Measurements from ENCODE around the gene PLN.

PLN gene

DNA sequence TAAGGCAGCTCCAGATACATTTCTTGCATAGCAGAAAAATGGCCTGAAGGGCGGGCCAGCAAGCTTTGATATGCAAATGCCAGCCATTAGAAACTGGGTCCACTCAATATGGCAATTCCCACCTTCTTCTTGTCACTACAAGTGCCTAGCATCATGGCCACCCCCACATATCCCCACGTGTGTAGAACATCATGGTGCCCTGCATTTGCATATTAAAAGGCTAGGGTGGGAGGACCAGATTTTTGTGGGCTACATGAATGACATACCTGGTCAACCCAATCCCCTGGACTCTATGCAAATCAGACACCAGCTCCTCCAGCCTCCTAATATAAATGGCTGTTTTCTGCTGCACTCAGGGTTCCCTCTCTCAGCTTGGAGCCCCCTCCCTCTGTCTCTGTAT, 31.7 kb downstream of the PLN start:
- DNase-seq (ENCODE audit: low read depth in 2 of 2) = no peak

DNA sequence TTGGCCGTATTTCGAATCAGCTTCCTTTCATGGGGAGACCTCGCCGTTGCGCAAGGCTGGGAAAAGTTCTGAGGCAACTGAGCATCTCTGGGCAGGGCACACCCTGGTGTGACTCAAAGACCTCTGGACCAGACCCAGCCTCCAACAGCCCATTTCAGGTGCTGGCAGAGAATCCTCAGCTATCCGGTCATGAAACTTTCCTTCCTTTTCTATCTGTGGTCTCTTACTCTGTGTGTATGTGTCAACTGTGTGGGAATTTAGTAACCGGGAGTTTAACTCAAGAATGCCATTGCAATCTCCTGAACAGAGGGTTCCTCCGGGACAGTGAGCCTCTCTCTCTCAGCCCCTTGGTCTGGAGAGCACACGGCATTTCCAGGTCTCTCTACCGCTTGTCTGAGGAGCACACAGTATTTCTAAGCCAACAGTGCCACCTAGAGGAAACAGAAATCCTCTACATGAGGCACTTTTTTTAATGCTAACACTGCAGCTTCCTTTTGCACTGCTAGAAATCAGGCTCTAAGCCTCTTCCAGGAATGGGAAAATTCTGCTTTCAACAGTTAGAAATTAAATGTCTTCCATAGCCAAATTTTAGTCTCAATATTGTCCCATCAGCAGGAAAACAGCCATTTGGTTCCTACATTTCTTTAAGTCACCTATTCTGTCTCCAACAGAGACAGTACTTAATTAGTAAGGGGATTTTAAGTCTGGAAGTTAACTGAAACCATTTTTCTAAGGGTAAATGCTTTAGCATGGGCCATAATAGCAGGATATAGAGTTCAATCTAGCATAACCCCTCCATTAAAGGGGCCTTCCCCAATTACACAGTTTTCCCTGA, 32.7 kb downstream of the PLN start:
- DNase-seq (ENCODE audit: low read depth in 2 of 2) = no peak

DNA sequence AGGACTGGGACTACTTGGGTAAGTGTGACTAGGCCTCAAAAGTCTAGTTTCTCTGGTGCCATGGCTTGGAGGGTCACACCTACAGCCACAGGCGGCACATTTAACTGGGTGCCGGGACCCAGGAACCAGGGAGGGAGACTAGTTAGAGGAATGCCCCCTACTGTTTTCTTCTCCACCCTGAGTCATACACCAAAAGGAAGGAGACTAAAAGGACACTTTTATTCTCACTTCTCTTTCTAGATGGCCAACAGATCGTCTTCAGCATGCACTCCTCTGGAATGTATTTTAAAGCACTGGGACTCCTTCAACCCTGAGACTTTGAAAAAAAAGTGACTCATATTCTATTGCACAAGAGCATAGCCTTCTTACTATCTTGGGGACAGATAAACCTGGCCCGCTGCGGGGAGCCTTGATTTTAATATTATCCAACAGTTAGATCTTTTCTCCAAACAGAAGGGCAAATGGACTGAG, 33.4 kb downstream of the PLN start:
- no peak for DNase-seq (ENCODE audit: low read depth in 2 of 2)

DNA sequence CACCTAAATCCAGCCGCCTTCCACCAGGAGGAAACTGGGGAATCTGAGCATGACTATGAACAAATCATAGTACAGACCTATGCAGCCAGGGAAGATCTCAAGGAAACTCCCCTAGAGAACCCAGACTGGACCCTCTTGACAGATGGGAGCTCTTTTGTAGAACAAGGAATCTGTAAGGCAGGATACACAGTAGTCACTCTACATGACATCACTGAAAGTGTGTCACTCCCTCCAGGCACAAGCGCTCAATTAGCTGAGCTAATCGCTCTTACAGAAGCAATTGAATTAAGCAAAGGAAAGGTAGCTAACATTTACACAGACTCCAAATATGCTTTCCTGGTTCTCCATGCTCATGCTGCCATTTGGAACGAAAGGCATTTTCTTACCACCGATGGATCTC, 36.8 kb downstream of the PLN start:
- no peak for DNase-seq (ENCODE audit: low read depth in 2 of 2)

DNA sequence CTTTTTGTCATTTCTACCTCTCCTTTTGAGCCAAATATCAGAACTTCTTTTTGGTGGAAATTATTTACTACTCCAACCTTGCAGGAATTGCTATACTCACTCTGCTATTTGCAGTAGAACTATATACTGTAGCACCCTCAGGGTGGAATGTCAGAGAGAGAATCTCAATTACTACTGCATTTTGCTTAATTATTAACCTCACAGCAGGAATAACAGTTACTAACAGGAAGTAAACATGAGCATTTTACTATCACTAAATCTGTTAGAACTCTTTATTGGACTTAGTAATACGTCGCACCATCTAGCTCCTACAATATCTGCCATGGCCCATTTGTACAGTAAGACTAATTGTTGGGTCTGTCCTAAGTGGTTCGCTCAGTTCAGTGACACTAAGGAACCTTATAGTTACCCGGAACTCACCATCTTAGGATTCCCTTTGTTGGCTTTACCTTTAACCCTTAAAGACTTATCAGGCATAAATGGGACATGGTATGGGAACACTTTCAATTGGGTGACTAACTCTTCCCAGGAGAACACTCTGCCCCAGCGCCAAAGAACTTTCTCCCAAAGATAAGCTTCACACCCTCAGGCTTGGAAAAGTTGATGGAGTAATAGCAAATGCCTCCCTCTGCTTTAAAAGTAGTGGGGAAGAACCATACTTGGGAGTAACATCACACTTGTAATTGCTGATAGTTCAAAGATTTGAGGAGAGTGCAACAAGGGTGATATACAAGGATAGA, 38.8 kb downstream of the PLN start:
- no peak for DNase-seq (ENCODE audit: low read depth in 2 of 2)

DNA sequence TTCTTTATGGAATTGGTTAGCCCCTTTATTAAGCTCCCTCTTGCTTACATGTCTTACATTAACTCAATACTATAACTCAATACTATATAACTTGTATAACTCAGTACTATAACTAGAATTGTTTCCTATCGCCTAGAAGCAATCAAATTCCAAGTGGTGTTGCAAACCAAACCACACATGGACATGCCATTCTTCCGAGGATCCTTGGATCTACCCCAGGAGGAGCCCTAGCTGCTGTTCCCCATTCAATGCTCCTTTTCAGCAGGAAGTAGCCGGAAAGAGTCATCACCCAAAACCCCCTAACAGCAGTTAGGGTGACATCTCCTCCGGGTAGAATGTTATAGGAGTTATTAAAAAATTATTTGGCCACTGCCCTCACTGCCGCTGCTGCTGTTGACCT, 40.5 kb downstream of the PLN start:
- DNase-seq (ENCODE audit: low read depth in 2 of 2) = no peak

DNA sequence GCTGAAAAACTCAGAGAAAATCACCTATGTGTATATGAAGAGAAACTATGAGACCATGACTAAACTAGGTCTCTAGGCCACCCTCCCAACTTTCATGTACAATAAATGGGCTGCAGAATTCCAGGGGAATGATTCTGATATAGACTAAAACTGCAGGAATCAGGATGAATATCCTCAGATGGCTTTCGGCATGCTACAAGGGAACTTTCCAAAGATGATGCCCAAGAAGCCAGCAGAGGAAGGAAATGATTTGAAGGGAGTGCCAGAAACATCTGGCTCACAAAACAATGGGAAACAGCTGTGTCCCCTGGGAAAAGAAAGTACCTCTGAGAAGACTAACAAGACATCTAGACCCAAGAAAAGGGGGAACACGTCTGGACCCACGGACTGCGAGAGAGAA, 41.1 kb downstream of the PLN start:
- no peak for DNase-seq (ENCODE audit: low read depth in 2 of 2)

DNA sequence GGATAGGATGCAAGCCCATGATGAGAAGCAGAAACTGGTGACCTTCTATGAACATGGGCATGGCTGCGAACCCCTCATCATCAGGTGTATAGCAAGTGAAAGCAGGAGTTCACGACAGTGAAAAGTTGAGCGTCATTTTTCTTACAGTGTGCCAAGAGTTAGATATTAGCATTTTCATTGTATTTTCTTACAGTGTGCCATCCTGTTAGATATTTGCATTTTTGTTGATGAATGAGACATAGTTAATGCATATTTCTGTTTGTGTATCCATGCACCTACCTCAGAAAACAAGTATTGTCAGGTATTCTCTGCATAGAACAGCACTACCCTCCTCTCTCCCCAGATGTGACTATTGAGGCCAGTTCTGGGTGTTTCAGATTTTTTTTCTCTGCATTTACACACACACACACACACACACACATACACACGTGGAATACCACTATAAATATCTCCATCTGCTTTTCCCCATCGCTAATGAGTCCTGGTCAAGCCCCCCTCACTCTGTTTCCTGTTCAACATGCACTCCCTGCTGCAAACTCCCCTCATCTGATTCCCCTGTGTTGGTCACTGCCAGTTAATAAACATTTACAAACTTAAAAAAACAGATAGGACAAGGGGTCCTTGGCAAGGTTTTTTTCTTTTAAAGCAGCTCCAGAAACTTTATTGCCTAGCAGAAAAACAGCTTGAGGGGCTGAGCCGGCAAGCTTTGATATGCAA, 41.7 kb downstream of the PLN start:
- DNase-seq (ENCODE audit: low read depth in 2 of 2) = no peak

DNA sequence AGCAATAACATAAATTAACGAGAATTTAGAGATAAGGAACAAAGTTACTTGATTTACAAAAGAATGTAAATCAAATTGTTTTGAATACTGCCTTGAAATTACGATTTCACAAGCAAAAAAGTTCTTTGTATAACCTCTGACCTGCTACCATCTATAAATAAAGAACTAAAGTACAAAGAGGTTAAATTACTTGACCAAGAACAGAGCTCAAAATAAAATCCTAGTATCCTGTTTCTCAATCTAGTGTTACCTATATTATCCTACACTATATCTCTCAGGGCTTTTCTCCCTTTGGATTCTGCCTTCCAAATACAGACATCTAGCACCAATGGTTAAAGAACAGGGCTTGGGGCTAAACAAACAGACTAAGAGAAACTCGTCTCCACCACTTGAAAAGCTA, 43.8 kb downstream of the PLN start:
- no peak for DNase-seq (ENCODE audit: low read depth in 2 of 2)

DNA sequence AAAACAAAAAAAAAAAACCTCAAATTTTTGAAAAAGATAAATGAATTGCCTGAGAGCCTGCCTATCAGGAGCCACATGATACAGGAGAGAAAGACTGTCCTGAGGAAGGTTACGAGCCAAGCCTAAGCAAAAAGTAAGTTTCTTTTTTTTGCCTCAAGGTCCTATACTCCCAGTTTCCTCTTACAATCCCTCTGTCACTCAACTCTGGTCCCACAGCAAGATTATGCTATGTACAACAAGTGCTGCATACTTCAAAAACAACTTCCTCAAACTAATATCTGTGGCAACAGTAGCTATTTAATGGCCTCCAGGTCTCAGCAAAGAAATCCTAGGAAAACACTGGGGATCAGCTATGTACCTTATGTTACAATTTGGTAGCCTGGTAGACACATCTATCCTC, 46.8 kb downstream of the PLN start:
- no peak for DNase-seq (ENCODE audit: low read depth in 2 of 2)

DNA sequence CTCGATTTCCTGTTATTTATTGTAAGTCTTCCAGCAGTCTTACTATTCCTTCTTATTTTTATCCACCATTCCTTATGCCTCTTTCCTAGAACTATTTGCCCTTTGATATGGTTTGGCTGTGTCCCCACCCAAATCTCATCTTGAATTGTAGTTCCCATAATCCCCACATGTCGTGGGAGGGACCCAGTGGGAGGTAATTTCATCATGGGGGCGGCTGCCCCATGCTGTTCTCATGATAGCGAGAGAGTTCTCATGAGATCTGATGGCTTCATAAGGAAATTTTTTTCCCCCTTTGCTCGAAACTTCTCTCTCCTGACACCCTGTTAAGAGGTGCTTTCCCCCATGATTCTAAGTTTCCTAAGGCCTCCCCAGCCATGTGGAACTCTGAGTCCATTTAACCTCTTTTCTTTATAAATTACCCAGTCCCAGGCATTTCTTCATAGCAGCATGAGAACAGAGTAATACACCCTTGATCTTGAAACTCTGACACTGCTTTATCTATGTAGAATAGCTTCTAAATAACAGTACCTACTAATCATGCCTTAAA, 48.8 kb downstream of the PLN start:
- no peak for DNase-seq (ENCODE audit: low read depth in 2 of 2)

DNA sequence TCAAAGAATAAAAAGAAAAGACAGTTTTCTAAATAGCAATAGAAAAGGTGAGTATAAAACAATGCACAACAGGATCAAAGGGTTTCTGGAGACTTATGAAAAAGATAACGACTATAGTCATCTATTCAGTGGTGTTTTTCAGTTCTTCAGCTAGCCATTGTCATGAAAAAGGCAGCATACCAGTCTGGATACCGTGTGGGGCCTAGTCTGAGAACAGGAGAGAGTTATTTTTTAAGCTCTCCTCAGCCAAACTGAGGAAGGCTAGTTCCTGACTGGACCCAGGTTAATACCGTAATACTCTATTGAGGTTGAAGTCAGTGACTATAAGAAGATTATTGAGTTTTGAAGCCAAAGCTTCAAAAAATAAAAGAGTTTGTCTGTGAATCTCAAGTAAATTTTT, 49.5 kb downstream of the PLN start:
- DNase-seq (ENCODE audit: low read depth in 2 of 2) = no peak

DNA sequence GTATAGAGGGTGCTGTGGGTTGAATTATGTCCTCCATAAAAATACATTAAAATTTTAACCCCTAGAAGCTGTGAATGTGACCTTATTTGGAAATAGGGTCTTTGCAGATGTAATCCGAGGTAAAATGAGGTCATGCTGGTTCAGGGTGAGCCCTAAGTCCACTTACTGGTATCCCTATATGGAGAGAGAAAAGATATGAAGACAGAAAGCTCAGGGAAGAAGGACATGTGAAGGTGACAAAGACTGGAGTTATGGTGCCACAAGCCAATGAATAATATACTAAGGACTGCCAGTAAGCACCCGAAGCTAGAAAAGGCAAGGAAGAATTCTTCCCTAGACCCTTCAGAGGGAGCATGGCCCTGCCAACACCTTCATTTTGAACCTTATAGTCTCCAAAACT, 50.2 kb downstream of the PLN start:
- DNase-seq (ENCODE audit: low read depth in 2 of 2) = no peak

DNA sequence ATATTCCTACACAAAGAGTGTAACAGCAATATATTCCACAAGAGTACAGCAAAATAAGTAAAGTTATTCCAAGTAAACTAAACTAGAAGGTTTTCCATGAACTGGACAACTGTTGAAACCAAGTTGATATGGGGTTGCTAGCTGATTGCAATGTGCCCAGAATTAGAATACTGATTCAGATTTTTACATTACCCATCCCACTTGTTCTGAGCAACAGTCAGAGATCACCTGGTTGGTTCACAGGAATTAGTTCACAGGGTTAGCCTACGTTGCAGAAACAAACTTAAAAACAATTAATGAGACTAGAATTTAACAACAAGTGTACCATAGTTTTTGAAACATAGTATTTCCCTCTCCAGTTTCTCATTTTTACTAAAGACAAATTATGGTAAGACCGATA, 54.2 kb downstream of the PLN start:
- no peak for DNase-seq (ENCODE audit: low read depth in 2 of 2)

DNA sequence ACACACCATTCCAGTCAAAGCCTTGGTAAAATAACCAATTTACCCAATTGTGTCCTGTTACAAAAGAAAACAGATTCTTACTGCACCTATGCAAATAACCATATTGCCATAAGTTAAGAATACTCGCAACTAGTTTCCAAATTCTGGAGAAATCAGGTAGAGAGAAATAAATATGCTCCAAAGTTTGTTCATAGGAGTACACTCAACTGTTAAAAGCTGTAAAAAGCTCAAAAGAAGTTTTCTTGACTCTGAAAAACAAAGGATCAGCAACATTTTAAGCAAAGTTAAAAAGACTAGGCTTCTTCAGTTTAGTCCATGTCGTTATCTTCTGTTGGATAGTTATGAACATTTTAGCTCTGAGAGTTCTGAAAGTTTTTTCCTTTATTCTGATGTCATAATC, 55.3 kb downstream of the PLN start:
- DNase-seq (ENCODE audit: low read depth in 2 of 2) = no peak

DNA sequence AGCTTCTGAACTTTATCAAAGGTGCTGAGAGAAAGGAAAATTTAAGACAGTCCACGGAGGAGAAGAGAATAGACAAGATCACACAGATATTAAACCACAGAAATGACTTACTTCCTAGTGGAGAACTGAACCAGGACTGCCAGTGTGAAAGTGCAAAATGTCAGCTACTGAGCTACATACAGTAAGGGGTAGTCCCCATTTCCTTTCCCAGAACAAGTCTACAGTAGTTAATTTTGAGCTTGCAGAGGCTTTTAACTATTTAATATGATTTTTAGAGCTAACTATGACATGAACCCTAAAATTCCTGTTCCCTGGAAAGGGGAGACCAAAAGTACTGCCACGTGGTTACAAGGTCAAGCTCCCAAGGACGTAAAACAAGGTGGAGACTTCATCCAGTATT, 58.2 kb downstream of the PLN start:
- no peak for DNase-seq (ENCODE audit: low read depth in 2 of 2)

DNA sequence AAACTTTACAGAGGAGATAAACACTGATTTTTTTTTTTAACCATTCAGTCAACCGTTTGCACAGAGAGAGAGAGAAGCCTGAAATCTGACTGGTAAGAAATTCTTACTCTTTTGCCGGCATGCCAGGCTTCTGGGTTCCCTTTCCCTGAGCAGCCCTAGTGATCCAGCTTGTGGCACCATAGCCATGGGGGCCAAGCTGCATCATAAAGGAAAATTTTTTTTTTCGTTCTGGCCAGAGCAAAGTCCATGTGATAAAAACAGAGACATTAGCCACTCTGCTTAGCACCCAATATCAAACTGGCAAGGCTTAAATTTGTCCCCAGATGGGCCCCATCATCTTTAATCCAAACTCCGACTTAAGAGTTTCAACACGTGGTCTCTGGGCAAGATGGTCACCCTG, 58.8 kb downstream of the PLN start:
- no peak for DNase-seq (ENCODE audit: low read depth in 2 of 2)
